Measurements from ENCODE around the gene PHF21A.
"Not testable (repeated sequence)": the region's sequence is repeated elsewhere in the genome, so short reads cannot be mapped to it uniquely, and the experiment has no call there.

PHF21A gene

DNA sequence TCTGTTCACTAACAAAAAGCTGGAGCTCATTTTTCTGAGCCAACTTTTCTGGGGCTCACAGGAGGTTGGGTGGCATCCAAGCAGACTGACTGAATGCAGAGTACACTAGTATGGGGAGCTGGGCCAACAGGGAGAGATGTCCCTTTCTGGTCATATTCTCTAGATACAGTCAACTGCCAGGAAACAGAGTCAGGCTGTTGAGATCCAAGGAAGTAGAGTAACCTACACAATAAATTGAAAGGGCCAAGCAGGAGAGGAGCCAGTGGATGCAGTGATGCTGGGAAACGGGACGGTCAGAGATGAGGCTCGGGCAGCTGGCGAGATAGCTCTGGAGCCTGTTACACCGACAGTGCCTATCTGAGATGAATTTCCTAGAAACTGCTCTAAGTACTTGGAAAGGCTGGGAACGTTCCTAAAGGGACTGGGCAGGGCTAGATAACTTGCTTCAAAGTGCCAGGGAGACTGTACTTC is 127.7 kb downstream of the PHF21A start:
- no peak overlapping the region for H3K27ac ChIP-seq
- TF ChIP-seq, protein P1, sequence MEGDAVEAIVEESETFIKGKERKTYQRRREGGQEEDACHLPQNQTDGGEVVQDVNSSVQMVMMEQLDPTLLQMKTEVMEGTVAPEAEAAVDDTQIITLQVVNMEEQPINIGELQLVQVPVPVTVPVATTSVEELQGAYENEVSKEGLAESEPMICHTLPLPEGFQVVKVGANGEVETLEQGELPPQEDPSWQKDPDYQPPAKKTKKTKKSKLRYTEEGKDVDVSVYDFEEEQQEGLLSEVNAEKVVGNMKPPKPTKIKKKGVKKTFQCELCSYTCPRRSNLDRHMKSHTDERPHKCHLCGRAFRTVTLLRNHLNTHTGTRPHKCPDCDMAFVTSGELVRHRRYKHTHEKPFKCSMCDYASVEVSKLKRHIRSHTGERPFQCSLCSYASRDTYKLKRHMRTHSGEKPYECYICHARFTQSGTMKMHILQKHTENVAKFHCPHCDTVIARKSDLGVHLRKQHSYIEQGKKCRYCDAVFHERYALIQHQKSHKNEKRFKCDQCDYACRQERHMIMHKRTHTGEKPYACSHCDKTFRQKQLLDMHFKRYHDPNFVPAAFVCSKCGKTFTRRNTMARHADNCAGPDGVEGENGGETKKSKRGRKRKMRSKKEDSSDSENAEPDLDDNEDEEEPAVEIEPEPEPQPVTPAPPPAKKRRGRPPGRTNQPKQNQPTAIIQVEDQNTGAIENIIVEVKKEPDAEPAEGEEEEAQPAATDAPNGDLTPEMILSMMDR (conservative IDR thresholded peaks at IDR 0.05): no peak
- TF ChIP-seq ZFX (IDR thresholded peaks at IDR 0.05): no peak

- TF ChIP-seq ZFX (IDR thresholded peaks at IDR 0.05): no peak
- TF ChIP-seq, protein P1 (conservative IDR thresholded peaks at IDR 0.05): no peak
- no peak overlapping the region for H3K27ac ChIP-seq
These were observed 132.3 kb downstream of the PHF21A start for GRCh38 chr11:45988921-45989320.

DNA sequence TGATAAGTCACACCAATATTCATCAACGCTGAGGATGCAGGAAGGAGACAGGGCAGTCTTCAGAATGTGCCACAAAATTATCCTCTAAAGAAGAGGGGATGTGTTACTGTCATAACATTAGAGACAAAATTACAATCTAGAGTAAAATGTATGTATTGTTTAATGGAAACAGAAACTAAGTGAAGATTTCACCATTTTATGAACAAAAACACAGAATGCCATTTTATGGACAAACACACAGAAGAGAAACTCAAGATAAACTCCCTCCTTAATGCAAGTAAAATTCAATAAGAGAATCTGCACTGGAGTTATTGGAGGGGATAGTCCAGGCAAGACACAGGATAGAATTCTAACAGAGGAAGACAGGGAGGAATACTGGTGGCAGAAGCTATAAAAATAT is 136.0 kb downstream of the PHF21A start:
- H3K27ac ChIP-seq: no peak overlapping the region
- TF ChIP-seq, protein P1 (conservative IDR thresholded peaks at IDR 0.05): no peak
- no peak for TF ChIP-seq ZFX (IDR thresholded peaks at IDR 0.05)

GRCh38 chr11:45984192-45984591 is 137.1 kb downstream of the PHF21A start:
- no peak overlapping the region for H3K27ac ChIP-seq
- TF ChIP-seq, protein P1 (conservative IDR thresholded peaks at IDR 0.05): no peak
- TF ChIP-seq ZFX (IDR thresholded peaks at IDR 0.05): no peak

DNA sequence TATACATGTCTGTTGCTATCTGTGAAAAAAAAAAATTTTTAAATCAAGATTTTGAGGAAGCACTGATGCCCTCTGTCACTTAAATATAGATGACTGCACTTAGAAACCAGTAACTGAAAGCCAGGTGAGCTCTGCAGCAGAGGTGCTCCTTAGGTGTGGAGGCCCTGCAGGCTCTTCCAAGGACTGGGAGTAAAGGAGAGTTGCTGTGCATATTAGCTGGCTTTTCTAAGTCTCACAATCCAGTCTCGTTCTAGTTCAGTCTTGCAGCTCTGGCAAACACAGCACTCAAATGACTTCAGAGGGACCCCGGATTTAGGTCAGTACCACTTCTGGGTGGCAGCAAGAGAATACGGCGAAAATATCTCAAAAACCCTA is 137.8 kb downstream of the PHF21A start:
- H3K27ac ChIP-seq: no peak overlapping the region
- TF ChIP-seq ZFX (IDR thresholded peaks at IDR 0.05): no peak
- TF ChIP-seq, protein P1 (conservative IDR thresholded peaks at IDR 0.05): no peak

DNA sequence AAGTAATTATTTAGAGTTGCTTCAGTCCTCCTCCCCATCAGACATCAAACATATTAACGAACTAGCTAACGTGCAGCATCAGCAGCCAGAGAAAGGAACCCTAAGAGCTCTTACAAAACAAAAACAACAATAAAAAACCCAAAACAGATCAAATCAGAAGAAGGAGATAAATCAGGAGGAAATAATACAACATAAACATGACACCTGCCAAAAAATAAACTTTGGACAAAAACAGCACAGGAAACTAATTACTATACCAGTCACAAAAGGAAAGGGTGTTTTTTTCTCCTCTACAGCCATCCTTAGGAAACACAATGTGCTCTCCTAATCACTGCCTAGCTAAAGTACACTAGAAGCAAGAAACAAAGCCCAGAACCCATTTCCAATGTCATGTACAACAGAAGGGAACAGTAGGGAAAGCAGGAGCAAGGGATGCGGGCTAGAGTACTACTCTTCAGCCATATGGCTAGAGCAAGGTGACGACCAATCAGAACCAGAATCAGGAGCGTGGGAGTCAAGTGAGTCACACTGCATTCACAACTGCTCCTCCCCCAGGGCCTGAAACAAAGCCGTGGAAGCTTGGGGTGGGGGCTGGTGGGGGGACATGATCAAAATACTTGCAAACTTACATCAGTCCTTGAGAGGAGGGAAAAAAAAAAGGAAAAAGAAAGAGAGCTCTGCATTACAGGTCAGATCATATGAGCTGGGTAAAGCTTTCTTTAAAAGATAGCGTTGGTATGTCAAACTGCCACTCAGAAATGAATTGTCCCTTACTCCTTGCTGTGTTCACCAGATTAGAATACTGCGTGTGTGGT is 138.4 kb downstream of the PHF21A start:
- H3K27ac ChIP-seq: no peak overlapping the region

DNA sequence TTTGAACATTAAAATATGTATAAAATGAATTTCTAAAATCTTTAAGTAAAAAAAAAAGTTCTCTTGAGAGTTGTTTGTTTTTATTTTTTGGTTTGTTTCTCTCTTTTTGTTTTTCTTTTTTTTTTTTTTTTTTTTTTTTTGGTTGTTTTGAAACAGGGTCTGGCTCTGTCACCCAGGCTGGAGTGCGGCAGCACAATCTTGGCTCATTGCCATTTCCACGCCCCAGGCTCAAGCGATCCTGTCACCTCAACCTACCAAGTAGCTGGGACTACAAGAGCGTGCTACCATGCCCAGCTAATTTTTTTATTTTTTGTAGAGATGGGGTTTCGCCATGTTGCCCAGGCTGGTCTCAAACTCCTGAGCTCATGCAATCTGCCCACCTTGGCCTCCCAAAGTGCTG is 139.4 kb downstream of the PHF21A start:
- not testable (repeated sequence) for H3K27ac ChIP-seq

More for the DNA sequence above, 138.4 kb downstream of the PHF21A start:
- TF ChIP-seq, protein P1 (conservative IDR thresholded peaks at IDR 0.05): no peak
- TF ChIP-seq ZFX (IDR thresholded peaks at IDR 0.05): no peak

- TF ChIP-seq ZFX (IDR thresholded peaks at IDR 0.05): no peak
- TF ChIP-seq, protein P1 (conservative IDR thresholded peaks at IDR 0.05): no peak
These were observed 146.4 kb downstream of the PHF21A start for GRCh38 chr11:45974806-45975205.

More at GRCh38 chr11:45974806-45975205, 146.4 kb downstream of the PHF21A start:
- H3K27ac ChIP-seq: no peak overlapping the region
